Psoas muscle (tissue), 8 donors: ENCODE measurements around the gene GIMAP4. TPM values are rescaled to one million over a fixed set of nuclear protein-coding genes. Genes with fewer than 3 reads are reported as not detected.
A peak's percentile ranks its signal among the peaks of the same experiment; 100 is the strongest.

Experiments used
- ATAC-seq, 4 donors: fragments of 200-7000 bp; cut with Tn5 transposase; one replicate each; pipeline ENCODE4 v1.9.1; 2020; ENCODE audit warnings: moderate library complexity in 3 of 4, mild to moderate bottlenecking in 2 of 4
- DNase-seq, 2 donors: peaks; one replicate each; pipeline ENCODE4 v3.0.0-alpha.2; 2020
- H3K27ac ChIP-seq: fragments of 200-600 bp; one replicate; pipeline ENCODE4 v1.8.0; 2022
- H3K27me3 ChIP-seq, 3 donors: fragments of 200-600 bp in 1 of 3; one replicate each; pipeline versions ENCODE4 v1.6.1 to v1.8.0; 2013 to 2022; ENCODE audit warnings: low read length in 2 of 3, mild to moderate bottlenecking in 2 of 3, moderate library complexity in 1 of 3; ENCODE audit not compliant: insufficient read depth in 3 of 3
- H3K36me3 ChIP-seq, 2 donors: fragments of 200-600 bp in 1 of 2; one replicate each; pipeline versions ENCODE4 v1.6.1 to v1.8.0; 2013 to 2022; ENCODE audit warnings: low read depth in 1 of 2, mild to moderate bottlenecking in 1 of 2, moderate library complexity in 1 of 2; ENCODE audit not compliant: insufficient read depth in 1 of 2
- H3K4me1 ChIP-seq: fragments of 200-600 bp; one replicate; pipeline ENCODE4 v1.8.0; 2022
- H3K4me3 ChIP-seq: fragments of 200-600 bp; one replicate; pipeline ENCODE4 v1.8.0; 2022; ENCODE audit warnings: mild to moderate bottlenecking
- H3K9me3 ChIP-seq: fragments of 200-600 bp; one replicate; pipeline ENCODE4 v1.8.0; 2022
- CTCF ChIP-seq: fragments of 200-600 bp; IDR thresholded peaks from one replicate; pipeline ENCODE4 v1.8.0; 2022; ENCODE audit warnings: antibody characterized with exemption
- WGBS, 3 donors: extraction: QIAGEN DNeasy Blood & Tissue Kit; methylation state at CpG; one replicate each; pipeline versions ENCODE4 v1.1.6 to v1.1.7; 2013; 5-methylcytosine and 5-hydroxymethylcytosine counted together
- intact Hi-C, 2 donors: fragments of 100-400 bp; cut with DNase I; formaldehyde crosslinking; loops; one replicate each; pipeline versions ENCODE4 v1.11.0 to v1.14.2; 2022
- polyA plus RNA-seq, 3 donors: library from polyadenylated mRNA; stranded (reverse); fragments of 200-250 nt; gene quantifications; one replicate each; pipeline ENCODE4 v1.2.3, GENCODE V29; 2013
- total RNA-seq, 4 donors: library from RNA; stranded (reverse); fragmentation: NEBNext Ultra II Directional in 2 of 4; extraction: Animal tissue kit (Norgen Biotek cat#: 25700) in 2 of 4; gene quantifications; one replicate each; pipeline versions ENCODE4 v1.2.1 to v1.2.4, GENCODE V29; 2021 to 2023
- donor health status: healthy with polysubstance abuse.
- donor health status: DM: no; HTN: no; CAD: no; lungs with moderate emphysema.
- donor health status: Bipolar disorder and iron deficiency.
- donor health status: healthy.
- donor health status: DM: yes; HTN: yes; CAD: no.
- donor health status: DM: no; HTN: no; CAD: no.
- donor health status: DM: no; HTN: no; CAD: no.
- donor health status: DM: yes; HTN: yes; CAD: no.

GIMAP4 gene
- total and polyA plus RNA-seq, 7 donors: 13.6 to 36.4 (median 15.0) TPM

- no peaks in the 10 kb centered on the region for H3K4me1 ChIP-seq
- TF ChIP-seq CTCF: no peak
- intact Hi-C loops: no loop called here
- no peaks in the 10 kb centered on the region for H3K36me3 ChIP-seq
- 87 to 94% (median 90%) methylated on average over 3 of the region's 3 CpGs for WGBS, 3 donors
- no peak overlapping the region for H3K27ac ChIP-seq
- DNase-seq: no peak
- no peak for ATAC-seq
- H3K27me3 ChIP-seq: no peaks in the 10 kb centered on the region
- H3K4me3 ChIP-seq: no peak overlapping the region
- H3K9me3 ChIP-seq: peaks cover 8% of the 10 kb centered on the region
Measured at GRCh38 chr7:150580638-150581394, 13.6 kb downstream of the GIMAP4 start.

- DNase-seq (no peak), ATAC-seq (no peak)
- TF ChIP-seq CTCF: no peak
- 72 to 76% (median 73%) methylated on average over 7 of the region's 7 CpGs for WGBS, 3 donors
- Histone ChIP-seq H3K27me3 (no peaks in the 10 kb centered on the region), H3K36me3 (no peaks in the 10 kb centered on the region), H3K27ac (peak overlapping the region; percentile 67), H3K4me1 (no peaks in the 10 kb centered on the region), H3K4me3 (no peak overlapping the region), H3K9me3 (peaks cover 8% of the 10 kb centered on the region)
- intact Hi-C loops: no loop called here
Measured at GRCh38 chr7:150585199-150585598, 18.0 kb downstream of the GIMAP4 start.

DNA sequence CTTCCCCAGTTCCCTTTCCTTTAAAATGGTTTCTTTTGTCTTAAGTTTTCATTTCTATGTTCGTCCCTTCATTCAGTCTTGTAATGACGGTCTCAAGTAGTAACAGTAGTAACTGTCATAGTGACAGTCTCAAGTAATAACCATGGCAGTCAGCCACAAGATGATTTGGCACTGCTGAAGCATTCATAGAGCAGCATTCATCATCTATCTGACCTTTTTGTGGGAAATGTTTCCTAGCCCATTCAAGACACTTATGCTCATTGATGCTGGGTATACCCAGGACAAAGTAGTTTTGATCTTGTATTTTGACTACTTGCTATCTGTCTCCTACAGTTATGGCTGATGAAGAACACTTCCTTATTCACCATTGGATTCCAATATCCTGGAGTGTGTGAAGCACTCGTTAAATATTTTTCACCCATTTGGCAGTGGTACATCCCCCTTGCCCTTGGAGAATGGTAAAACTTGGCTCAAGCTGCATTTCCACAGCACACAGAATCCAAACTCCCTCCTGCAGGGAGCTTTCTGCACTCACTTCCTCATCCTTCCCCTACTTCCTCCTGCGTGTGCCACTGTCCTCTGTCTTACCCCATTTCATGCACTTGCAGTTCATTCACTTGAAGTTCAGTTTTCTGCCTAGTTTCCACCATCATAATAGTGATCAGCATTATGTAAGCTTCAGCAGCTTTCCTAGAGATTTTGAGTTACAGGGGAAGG, 19.0 kb downstream of the GIMAP4 start:
- intact Hi-C loops: no loop called here
- Histone ChIP-seq H3K4me3 (no peak overlapping the region), H3K36me3 (no peaks in the 10 kb centered on the region), H3K27me3 (no peaks in the 10 kb centered on the region), H3K27ac (peak overlapping the region; percentile 67), H3K9me3 (peaks cover 2% of the 10 kb centered on the region), H3K4me1 (no peaks in the 10 kb centered on the region)
- 45 to 57% (median 49%) methylated on average over 4 of the region's 4 CpGs for WGBS, 3 donors
- ATAC-seq (peak in 3 of 4 donors; percentile 24 to 32 (median 30)), DNase-seq (no peak)
- TF ChIP-seq CTCF: no peak

- DNase-seq: no peak
- intact Hi-C loops: no loop called here
Measured at GRCh38 chr7:150586785-150587152, 19.6 kb downstream of the GIMAP4 start.

More at GRCh38 chr7:150586785-150587152, 19.6 kb downstream of the GIMAP4 start:
- ATAC-seq: peak; percentile 36 to 71 (median 55)
- no peak overlapping the region for H3K4me3 ChIP-seq
- H3K27ac ChIP-seq: peak overlapping the region; percentile 67
- no peaks in the 10 kb centered on the region for H3K9me3 ChIP-seq
- no peak for TF ChIP-seq CTCF
- no peaks in the 10 kb centered on the region for H3K27me3 ChIP-seq
- H3K4me1 ChIP-seq: no peaks in the 10 kb centered on the region
- H3K36me3 ChIP-seq: no peaks in the 10 kb centered on the region
